Globus pallidus (tissue), 1 donor: ENCODE measurements around the gene UPK3A.
"Not testable (repeated sequence)": the region's sequence is repeated elsewhere in the genome, so short reads cannot be mapped to it uniquely, and the experiment has no call there.

ENCODE experiments used
- DNase-seq: peaks from one replicate; pipeline ENCODE4 v3.0.0-alpha.2; 2015; ENCODE audit warnings: low spot score

UPK3A gene

GRCh38 chr22:45309422-45310227 lies 24.9 kb downstream of the UPK3A start, which contains the start of gene FAM118A:
FAM118A (plus strand) TSS chr22:45309934; CDS start chr22:45322380, 12,446 bp downstream.
- DNase-seq = peak; percentile 90

- DNase-seq = no peak
These were observed 25.7 kb downstream of the UPK3A start for GRCh38 chr22:45310331-45310976.

- DNase-seq = no peak
These were observed 26.3 kb downstream of the UPK3A start for GRCh38 chr22:45310977-45311531.

- DNase-seq = no peak
These were observed 27.7 kb downstream of the UPK3A start for GRCh38 chr22:45312415-45312814.

GRCh38 chr22:45312856-45313255 lies 28.1 kb downstream of the UPK3A start:
- no peak for DNase-seq

- no peak for DNase-seq
These were observed 29.4 kb downstream of the UPK3A start for GRCh38 chr22:45314054-45314721.

GRCh38 chr22:45314786-45315185 lies 30.0 kb downstream of the UPK3A start:
- no peak for DNase-seq

- DNase-seq = no peak
These were observed 32.2 kb downstream of the UPK3A start for GRCh38 chr22:45316796-45317526.

GRCh38 chr22:45317551-45318167 lies 32.9 kb downstream of the UPK3A start:
- DNase-seq = no peak

- peak; percentile 57 for DNase-seq
These were observed 33.4 kb downstream of the UPK3A start for GRCh38 chr22:45318168-45318557.

GRCh38 chr22:45318558-45319323 lies 34.0 kb downstream of the UPK3A start:
- DNase-seq = no peak

GRCh38 chr22:45319324-45319685 lies 34.6 kb downstream of the UPK3A start:
- no peak for DNase-seq

- no peak for DNase-seq
These were observed 35.7 kb downstream of the UPK3A start for GRCh38 chr22:45320357-45320976.

GRCh38 chr22:45321827-45322226 lies 37.1 kb downstream of the UPK3A start:
- DNase-seq = no peak

- no peak for DNase-seq
These were observed 38.2 kb downstream of the UPK3A start for GRCh38 chr22:45322873-45323525.

- no peak for DNase-seq
These were observed 38.9 kb downstream of the UPK3A start for GRCh38 chr22:45323695-45324094.

- DNase-seq = no peak
These were observed 39.6 kb downstream of the UPK3A start for GRCh38 chr22:45324311-45324711.

- DNase-seq = not testable (repeated sequence)
These were observed 43.5 kb downstream of the UPK3A start for GRCh38 chr22:45328261-45328660.

GRCh38 chr22:45328822-45329529 lies 44.2 kb downstream of the UPK3A start:
- no peak for DNase-seq
